Colonic mucosa (tissue), 4 donors: ENCODE data around the gene STAT6. TPM values are rescaled to one million over a fixed set of nuclear protein-coding genes. Genes with fewer than 3 reads are reported as not detected.

Experiments used
- DNase-seq: peaks from one replicate; pipeline ENCODE4 v3.0.0-alpha.2; 2020
- H3K27ac ChIP-seq: fragments of 200-600 bp; one replicate; pipeline ENCODE4 v1.8.0; 2021
- H3K27me3 ChIP-seq: fragments of 200-600 bp; one replicate; pipeline ENCODE4 v1.8.0; 2021
- H3K36me3 ChIP-seq: fragments of 200-600 bp; one replicate; pipeline ENCODE4 v1.8.0; 2021
- H3K4me1 ChIP-seq: fragments of 200-600 bp; one replicate; pipeline ENCODE4 v1.8.0; 2021; ENCODE audit warnings: mild to moderate bottlenecking
- H3K4me3 ChIP-seq: fragments of 200-600 bp; one replicate; pipeline ENCODE4 v1.8.0; 2021
- H3K9ac ChIP-seq, 2 donors: one replicate each; pipeline ENCODE4 v1.7.0; 2013; ENCODE audit warnings: control low read depth in 2 of 2, low read depth in 2 of 2, low read length in 2 of 2
- H3K9me3 ChIP-seq: fragments of 200-600 bp; one replicate; pipeline ENCODE4 v1.8.0; 2021
- CTCF ChIP-seq: fragments of 200-600 bp; IDR thresholded peaks from one replicate; pipeline ENCODE4 v1.8.0; 2022; ENCODE audit warnings: antibody characterized with exemption, mild to moderate bottlenecking
- intact Hi-C: fragments of 100-400 bp; cut with DNase I; formaldehyde crosslinking; loops from one replicate; pipeline ENCODE4 v1.14.1; 2022
- total RNA-seq, 2 donors: library from RNA; stranded (reverse); fragmentation: NEBNext Ultra II Directional in 1 of 2; extraction: Animal tissue kit (Norgen Biotek cat#: 25700) in 1 of 2; gene quantifications; one replicate each; pipeline ENCODE4 v1.2.1, GENCODE V29; 2021
- donor health status: healthy.
- donor health status: DM: no; HTN: no; CAD: no.
- donor health status: DM: no; HTN: no; CAD: no.

Gene STAT6
- total RNA-seq, 2 donors from 2014 or later, result 161 to 181 TPM

DNA sequence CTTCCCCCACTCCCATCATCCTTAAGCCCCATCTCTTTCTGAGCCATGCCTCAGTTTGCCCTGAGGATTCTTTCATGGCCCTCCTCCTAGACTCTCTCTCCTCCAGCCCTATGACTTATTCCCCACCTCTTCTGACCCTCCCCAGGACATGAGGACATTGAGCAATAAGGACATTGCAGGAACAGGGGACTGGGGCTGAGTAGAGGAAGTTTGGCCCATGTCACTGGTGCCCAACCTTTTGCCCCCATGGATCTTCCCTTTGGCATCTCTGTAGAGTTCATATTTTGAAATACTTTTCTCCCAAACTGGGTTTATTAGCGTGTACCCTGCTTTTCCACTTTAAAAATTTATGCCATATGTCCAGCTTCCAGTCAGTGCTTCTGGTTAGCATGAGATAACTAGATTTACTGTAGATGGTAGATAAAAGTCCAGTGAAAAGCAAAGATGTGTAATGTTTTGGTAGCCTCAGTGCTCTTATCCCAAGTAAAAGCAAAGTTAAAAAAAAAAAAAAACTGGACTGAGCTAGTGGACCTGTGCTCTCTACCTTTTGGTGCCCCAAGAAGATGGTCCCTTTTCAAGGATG lies 42.3 kb upstream of the STAT6 start:
- Histone ChIP-seq H3K36me3 (no peaks in the 10 kb centered on the region), H3K27ac (no peak overlapping the region), H3K9me3 (no peaks in the 10 kb centered on the region), H3K4me3 (no peak overlapping the region), H3K27me3 (no peaks in the 10 kb centered on the region), H3K4me1 (peaks cover 9% of the 10 kb centered on the region), H3K9ac (no peak overlapping the region)
- intact Hi-C loops, result no loop called here
- no peak for DNase-seq
- no peak for TF ChIP-seq CTCF

- intact Hi-C loops, result no loop called here
- no peaks in the 10 kb centered on the region for H3K27me3 ChIP-seq
- H3K9ac ChIP-seq, result peak overlapping the region in 1 of 2 donors; percentile 1
- H3K9me3 ChIP-seq, result no peaks in the 10 kb centered on the region
- no peaks in the 10 kb centered on the region for H3K36me3 ChIP-seq
- H3K4me3 ChIP-seq, result no peak overlapping the region
- peak overlapping the region; percentile 84 for H3K27ac ChIP-seq
- TF ChIP-seq CTCF, result no peak
- DNase-seq, result no peak
- peaks cover 18% of the 10 kb centered on the region for H3K4me1 ChIP-seq
Measured at GRCh38 chr12:57152639-57153038, 41.5 kb upstream of the STAT6 start.

DNA sequence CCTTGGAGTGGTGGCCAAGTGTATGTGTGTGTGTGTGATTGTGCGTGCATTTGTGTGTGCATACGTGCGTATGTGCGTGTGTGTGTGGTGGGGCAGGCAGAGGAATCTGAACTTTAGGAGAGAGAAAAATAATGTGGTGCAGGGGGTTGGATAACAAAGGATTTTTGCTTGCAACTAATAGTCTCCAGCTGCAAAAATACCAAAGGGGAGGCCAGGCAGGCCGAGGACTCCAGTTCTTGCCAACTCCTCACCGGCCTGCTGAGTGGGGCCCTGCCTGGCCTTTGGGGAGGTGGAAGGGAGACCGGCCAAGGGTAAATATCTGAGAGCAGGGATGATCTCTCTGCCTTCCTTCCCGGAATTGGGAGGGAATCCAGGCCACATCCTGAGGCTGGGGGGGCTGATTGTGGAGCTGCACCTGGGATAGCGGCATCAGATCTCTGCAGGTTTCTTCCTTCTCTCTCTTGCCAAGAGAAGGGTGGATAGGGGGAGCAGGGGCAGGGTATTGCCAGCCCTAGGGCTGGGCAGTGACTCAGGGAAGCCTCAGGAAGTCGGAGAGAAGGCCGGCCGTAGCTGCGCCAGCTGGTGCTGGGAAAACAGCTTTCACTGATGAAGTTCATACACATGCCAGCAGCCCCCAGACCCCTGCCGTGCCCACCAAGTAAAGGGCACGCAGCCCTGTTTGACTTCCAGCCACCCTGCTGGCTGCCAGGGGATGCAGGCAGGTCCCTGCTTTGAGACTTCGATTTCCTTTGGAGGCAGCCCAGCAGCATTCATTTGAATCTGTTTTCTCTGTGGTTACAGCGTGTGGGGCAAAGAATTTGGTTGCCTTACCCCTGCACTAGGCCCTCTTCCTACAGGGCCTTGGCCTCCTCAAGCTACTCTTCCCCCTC lies 40.8 kb upstream of the STAT6 start:
- Histone ChIP-seq H3K27ac (peak overlapping the region; percentile 84), H3K4me1 (peaks cover 24% of the 10 kb centered on the region), H3K4me3 (no peak overlapping the region), H3K36me3 (no peaks in the 10 kb centered on the region), H3K9ac (peak overlapping the region in 1 of 2 donors; percentile 1), H3K27me3 (no peaks in the 10 kb centered on the region), H3K9me3 (no peaks in the 10 kb centered on the region)
- DNase-seq, result no peak
- TF ChIP-seq CTCF, result no peak
- intact Hi-C loops, result no loop called here

DNA sequence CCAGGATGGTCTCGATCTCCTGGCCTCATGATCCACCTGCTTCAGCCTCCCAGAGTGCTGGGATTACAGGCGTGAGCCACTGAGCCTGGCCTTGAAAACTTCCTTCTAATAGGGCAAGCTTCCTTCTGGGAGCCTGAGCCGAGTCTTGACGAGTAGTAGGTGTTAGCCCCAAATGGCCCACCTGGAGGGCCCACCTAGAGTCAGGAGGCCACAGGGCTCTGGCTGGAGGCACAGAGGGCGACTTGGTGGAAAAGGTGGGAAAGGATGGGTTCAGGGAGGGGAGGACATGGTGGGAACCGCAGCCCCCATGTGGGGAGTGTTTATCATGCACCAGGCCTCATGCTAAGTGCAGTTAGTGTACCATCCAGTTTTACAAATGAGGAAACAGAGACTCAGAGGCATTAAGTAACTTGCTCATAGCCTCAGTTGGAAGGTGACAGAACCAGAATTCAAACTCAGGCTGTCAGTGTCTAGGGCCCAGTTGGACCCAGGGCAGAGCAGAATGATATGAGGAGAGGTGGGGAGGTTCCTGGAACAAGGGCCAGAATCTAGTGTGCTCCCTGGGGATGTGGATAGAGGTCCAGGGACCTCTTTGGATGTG lies 39.3 kb upstream of the STAT6 start:
- TF ChIP-seq CTCF, result no peak
- Histone ChIP-seq H3K4me1 (peaks cover 38% of the 10 kb centered on the region), H3K36me3 (no peaks in the 10 kb centered on the region), H3K9me3 (no peaks in the 10 kb centered on the region), H3K27ac (peak overlapping the region; percentile 84), H3K27me3 (no peaks in the 10 kb centered on the region), H3K9ac (no peak overlapping the region), H3K4me3 (no peak overlapping the region)
- intact Hi-C loops, result no loop called here
- no peak for DNase-seq

DNA sequence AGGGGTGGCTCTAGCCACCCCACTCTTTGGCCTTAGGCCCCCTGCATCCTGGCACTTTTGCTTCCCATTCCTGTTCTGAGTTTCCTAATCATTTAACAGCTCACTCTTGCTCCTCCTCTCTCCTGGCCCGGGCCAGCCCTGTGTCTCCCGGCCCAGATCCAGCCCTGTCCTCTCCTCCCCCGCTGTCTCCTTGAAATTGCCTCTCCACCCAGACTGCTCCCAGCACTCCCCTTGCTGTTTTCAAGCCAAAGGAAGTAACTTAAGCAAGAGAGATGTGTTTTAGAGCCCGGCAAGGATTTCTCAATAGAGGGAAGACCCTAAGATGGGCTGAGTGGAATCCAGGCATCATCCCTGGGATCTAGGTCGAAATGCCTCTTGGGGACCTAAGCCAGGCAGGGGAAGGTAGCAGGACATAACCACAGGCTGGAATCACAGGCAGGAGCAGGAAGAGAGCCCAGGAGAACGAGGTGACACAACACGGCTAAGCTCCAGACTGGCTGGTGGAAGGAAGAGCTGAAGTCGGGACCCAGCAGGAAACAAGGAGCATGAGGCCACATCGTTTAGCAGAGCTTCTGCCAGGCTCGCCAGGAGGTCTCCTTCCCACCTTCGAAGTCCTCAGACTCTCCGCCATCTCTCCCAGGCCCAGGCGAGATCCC lies 38.2 kb upstream of the STAT6 start:
- H3K9me3 ChIP-seq, result no peaks in the 10 kb centered on the region
- intact Hi-C loops, result no loop called here
- TF ChIP-seq CTCF, result no peak
- peak; percentile 82 for DNase-seq
- H3K27ac ChIP-seq, result peak overlapping the region; percentile 84
- no peaks in the 10 kb centered on the region for H3K27me3 ChIP-seq
- H3K9ac ChIP-seq, result peak overlapping the region; percentile 51 to 90
- H3K4me1 ChIP-seq, result peaks cover 38% of the 10 kb centered on the region
- H3K4me3 ChIP-seq, result no peak overlapping the region
- no peaks in the 10 kb centered on the region for H3K36me3 ChIP-seq
